Measurements from ENCODE around the gene PLCB1. TPM values are rescaled to one million over a fixed set of nuclear protein-coding genes. Genes with fewer than 3 reads are reported as not detected.

PLCB1 gene
- total and polyA plus RNA-seq, 10 of the 15 experiments (the other 5 are each of a cell fraction or from before 2014, with no cell fraction given), result 0.05 to 5.3 (median 0.17) TPM; not detected in 1

- Histone ChIP-seq H3K27me3 (replicated peaks in 1 of 2; ENCODE audit: control insufficient read depth in 2 of 2, insufficient read depth in 2 of 2, low read length in 1 of 2) (no peaks in the 10 kb centered on the region), H4K20me1 (ENCODE audit: control insufficient read depth, insufficient read depth) (no peaks in the 10 kb centered on the region), H3K4me2 (ENCODE audit: control insufficient read depth, insufficient read depth) (no peak overlapping the region), H3K4me1 (ENCODE audit: control insufficient read depth, insufficient read depth, low read length) (no peaks in the 10 kb centered on the region), H3K9me3 (replicated peaks; ENCODE audit: control insufficient read depth, insufficient read depth, low read length) (no peaks in the 10 kb centered on the region), H3K79me2 (ENCODE audit: control insufficient read depth, insufficient read depth, low read length) (no peaks in the 10 kb centered on the region), H3K36me3 (ENCODE audit: control insufficient read depth in 2 of 2, insufficient read depth in 2 of 2, low read length in 1 of 2) (no peaks in the 10 kb centered on the region), H2AFZ (ENCODE audit: control insufficient read depth, low read depth, low read length) (no peak overlapping the region), H3K27ac (ENCODE audit: control insufficient read depth, insufficient read depth) (no peak overlapping the region), H3K9ac (ENCODE audit: control insufficient read depth, insufficient read depth, low read length) (no peak overlapping the region), H3K4me3 (no peak overlapping the region)
- DNase-seq (ENCODE audit: low read depth, low spot score), result no peak
- TF ChIP-seq ZBED1 (IDR thresholded peaks at IDR 0.05; ENCODE audit: borderline replicate concordance), result no peak
- TF ChIP-seq RAD21 (IDR thresholded peaks at IDR 0.05; ENCODE audit: insufficient read depth, low read depth, low read length), result no peak
- no peak for TF ChIP-seq ZNF274 (IDR thresholded peaks at IDR 0.05; ENCODE audit: insufficient read depth, insufficient read length)
- TF ChIP-seq RB1 (IDR thresholded peaks at IDR 0.05; ENCODE audit: borderline replicate concordance), result no peak
- TF ChIP-seq CBFB (IDR thresholded peaks at IDR 0.05; ENCODE audit: low read depth), result no peak
- no peak for TF ChIP-seq BCLAF1 (IDR thresholded peaks at IDR 0.05)
- TF ChIP-seq NBN (IDR thresholded peaks at IDR 0.05), result no peak
- no peak for TF ChIP-seq MAX (IDR thresholded peaks at IDR 0.05; ENCODE audit: low read depth, low read length)
- TF ChIP-seq MYC (IDR thresholded peaks at IDR 0.05; ENCODE audit: insufficient read depth, insufficient read length, insufficient replicate concordance, low read length, severe bottlenecking), result no peak
- TF ChIP-seq HDAC6 (IDR thresholded peaks at IDR 0.05; ENCODE audit: unreplicated experiment), result no peak
- TF ChIP-seq ZNF384 (IDR thresholded peaks at IDR 0.05; ENCODE audit: borderline replicate concordance, low read depth, low read length), result no peak
- no peak for TF ChIP-seq SMAD1 (IDR thresholded peaks at IDR 0.05; ENCODE audit: low read depth, partially characterized antibody)
- TF ChIP-seq ZBTB33 (IDR thresholded peaks at IDR 0.05), result no peak
- no peak for TF ChIP-seq NFYA (IDR thresholded peaks at IDR 0.05; ENCODE audit: borderline replicate concordance, low read depth, low read length)
- TF ChIP-seq SRF (IDR thresholded peaks at IDR 0.05; ENCODE audit: low read depth in 2 of 2, low read length in 2 of 2), result no peak
- no peak for TF ChIP-seq EP300 (IDR thresholded peaks at IDR 0.05; ENCODE audit: borderline replicate concordance in 1 of 2, control insufficient read depth in 1 of 2, low read depth in 2 of 2, low read length in 2 of 2)
- TF ChIP-seq ZNF217 (IDR thresholded peaks at IDR 0.05), result no peak
- no peak for TF ChIP-seq TAF1 (IDR thresholded peaks at IDR 0.05; ENCODE audit: borderline replicate concordance, low read depth, low read length)
- no peak for TF ChIP-seq CBX5 (IDR thresholded peaks at IDR 0.05; ENCODE audit: low read depth)
- TF ChIP-seq HCFC1 (IDR thresholded peaks at IDR 0.05; ENCODE audit: low read length), result no peak
- ChIA-PET RAD21 (ENCODE audit: unreplicated experiment) (no interaction called here), SMC1A (ENCODE audit: uncharacterized antibody, unreplicated experiment) (no interaction called here), CTCF (no interaction called here), POLR2A (no interaction called here)
- ATAC-seq, result no peak
- no TSS peak for BruUV-seq (replicated peaks)
- 3% methylated on average over 1 of the region's 1 CpG for WGBS (ENCODE audit: insufficient coverage, insufficient replicate concordance, low lambda C conversion rate, missing lambda C conversion rate)
- intact Hi-C loops (cut with micrococcal nuclease; ENCODE audit: unreplicated experiment) (no loop called here), in situ Hi-C loops (cut with MboI) (no loop called here)
- no peak for FAIRE-seq
Measured at GRCh38 chr20:8874437-8874836, 742.4 kb downstream of the PLCB1 start.
